Muscle of arm (tissue), 12 donors: ENCODE measurements around the gene KDM6B. TPM values are rescaled to one million over a fixed set of nuclear protein-coding genes. Genes with fewer than 3 reads are reported as not detected.

Experiments used
- DNase-seq: peaks from one replicate; pipeline ENCODE4 v3.0.0-alpha.2; 2013
- polyA plus RNA-seq, 12 donors: library from polyadenylated mRNA; unstranded; fragments of 120-200 nt; gene quantifications; one replicate each; pipeline ENCODE4 v1.2.1, GENCODE V29; 2013; ENCODE audit not compliant: insufficient read length in 12 of 12

KDM6B gene
- polyA plus RNA-seq, 12 donors = 10.9 to 26.5 (median 14.6) TPM; not detected in 1

- DNase-seq = no peak
Measured at GRCh38 chr17:7840875-7841274, 6.9 kb downstream of the KDM6B start.

DNA sequence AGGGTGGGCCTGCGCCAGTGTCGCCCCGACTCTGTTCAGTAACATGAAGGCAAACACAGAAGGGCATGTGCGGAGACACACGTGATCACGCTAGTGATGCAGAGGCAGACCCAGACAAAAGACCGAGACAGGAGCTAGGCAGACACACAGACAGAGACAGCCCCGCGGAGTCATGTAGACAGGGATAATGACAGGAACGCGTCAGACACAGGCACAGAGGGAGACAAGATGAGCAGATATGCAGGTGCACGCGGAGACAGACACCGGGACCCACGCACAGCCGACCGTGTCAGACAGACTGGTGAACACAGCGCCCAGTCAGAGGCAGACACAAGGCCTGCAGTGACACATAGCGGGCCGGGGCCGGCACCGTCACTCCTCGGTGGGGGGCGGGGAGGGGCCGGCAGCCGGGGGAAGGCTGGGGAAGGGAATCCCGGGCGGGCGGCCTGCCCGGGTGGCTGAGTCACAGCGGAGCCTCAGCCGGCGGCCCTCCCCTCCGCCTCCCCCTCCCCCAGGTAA, 7.4 kb downstream of the KDM6B start:
- peak; percentile 86 for DNase-seq

GRCh38 chr17:7841915-7842379, 7.9 kb downstream of the KDM6B start:
- DNase-seq = peak; percentile 95

- peak; percentile 65 for DNase-seq
Measured at GRCh38 chr17:7842380-7843256, 8.6 kb downstream of the KDM6B start.

DNA sequence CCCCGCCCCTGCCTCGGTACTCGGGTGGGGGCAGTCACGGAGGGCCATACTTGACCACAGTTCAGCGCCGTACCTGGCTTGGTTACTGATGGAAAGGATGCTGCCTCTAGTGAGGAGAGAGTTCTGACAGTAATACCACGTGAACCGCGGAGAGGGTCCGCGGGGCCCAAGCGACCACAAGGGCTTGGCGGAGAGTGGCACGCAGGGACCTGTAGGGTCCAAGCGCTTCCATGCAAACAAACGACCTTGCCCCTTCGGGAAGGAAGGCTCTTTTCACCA, 9.2 kb downstream of the KDM6B start:
- no peak for DNase-seq

- DNase-seq = peak; percentile 80
Measured at GRCh38 chr17:7843536-7844291, 9.7 kb downstream of the KDM6B start.

- peak; percentile 94 for DNase-seq
Measured at GRCh38 chr17:7844292-7845154, 10.5 kb downstream of the KDM6B start.

DNA sequence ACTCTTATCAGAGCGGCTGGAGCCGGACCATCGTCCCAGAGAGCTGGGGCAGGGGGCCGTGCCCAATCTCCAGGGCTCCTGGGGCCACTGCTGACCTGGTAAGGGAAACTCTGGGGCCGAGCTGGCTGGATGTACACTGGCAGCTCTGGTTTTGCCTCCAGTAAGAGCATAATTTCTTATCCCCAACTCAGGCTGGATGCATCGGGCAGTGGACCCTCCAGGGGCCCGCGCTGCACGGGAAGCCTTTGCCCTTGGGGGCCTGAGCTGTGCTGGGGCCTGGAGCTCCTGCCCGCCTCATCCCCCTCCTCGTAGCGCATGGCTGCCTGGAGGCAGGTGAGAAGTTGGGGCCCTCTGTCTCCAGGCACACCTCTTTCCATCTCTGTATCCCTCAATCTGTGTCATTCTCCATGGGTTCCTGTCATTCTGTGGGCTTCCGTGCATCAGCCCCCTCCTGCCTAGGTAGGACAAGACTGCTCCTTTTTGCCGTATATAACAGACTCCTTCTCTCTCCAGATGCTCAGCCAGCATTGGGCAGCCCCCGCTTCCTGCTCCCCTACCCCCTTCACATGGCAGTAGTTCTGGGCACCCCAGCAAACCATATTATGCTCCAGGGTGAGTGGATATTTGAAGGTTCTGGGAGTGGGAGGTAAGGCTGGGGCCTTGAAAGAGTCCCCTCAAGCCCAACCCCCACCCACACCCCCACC, 11.5 kb downstream of the KDM6B start:
- DNase-seq = no peak

GRCh38 chr17:7846063-7846735, 12.2 kb downstream of the KDM6B start:
- DNase-seq = no peak

- DNase-seq = no peak
Measured at GRCh38 chr17:7846765-7847661, 13.0 kb downstream of the KDM6B start.

DNA sequence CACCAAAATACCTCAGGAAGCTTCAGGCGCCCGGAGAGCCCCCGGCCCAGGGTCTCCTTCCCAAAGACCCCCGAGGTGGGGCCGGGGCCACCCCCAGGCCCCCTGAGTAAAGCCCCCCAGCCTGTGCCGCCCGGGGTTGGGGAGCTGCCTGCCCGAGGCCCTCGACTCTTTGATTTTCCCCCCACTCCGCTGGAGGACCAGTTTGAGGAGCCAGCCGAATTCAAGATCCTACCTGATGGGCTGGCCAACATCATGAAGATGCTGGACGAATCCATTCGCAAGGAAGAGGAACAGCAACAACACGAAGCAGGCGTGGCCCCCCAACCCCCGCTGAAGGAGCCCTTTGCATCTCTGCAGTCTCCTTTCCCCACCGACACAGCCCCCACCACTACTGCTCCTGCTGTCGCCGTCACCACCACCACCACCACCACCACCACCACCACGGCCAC, 14.1 kb downstream of the KDM6B start:
- DNase-seq = no peak

DNA sequence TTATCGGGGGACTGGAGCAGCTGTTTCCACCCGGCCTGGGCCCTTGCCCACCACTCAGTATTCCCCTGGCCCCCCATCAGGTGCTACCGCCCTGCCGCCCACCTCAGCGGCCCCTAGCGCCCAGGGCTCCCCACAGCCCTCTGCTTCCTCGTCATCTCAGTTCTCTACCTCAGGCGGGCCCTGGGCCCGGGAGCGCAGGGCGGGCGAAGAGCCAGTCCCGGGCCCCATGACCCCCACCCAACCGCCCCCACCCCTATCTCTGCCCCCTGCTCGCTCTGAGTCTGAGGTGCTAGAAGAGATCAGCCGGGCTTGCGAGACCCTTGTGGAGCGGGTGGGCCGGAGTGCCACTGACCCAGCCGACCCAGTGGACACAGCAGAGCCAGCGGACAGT, 14.7 kb downstream of the KDM6B start:
- no peak for DNase-seq

DNA sequence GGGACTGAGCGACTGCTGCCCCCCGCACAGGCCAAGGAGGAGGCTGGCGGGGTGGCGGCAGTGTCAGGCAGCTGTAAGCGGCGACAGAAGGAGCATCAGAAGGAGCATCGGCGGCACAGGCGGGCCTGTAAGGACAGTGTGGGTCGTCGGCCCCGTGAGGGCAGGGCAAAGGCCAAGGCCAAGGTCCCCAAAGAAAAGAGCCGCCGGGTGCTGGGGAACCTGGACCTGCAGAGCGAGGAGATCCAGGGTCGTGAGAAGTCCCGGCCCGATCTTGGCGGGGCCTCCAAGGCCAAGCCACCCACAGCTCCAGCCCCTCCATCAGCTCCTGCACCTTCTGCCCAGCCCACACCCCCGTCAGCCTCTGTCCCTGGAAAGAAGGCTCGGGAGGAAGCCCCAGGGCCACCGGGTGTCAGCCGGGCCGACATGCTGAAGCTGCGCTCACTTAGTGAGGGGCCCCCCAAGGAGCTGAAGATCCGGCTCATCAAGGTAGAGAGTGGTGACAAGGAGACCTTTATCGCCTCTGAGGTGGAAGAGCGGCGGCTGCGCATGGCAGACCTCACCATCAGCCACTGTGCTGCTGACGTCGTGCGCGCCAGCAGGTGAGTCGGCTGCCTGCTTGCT, 15.2 kb downstream of the KDM6B start:
- DNase-seq = no peak

- DNase-seq = no peak
Measured at GRCh38 chr17:7849751-7850504, 15.9 kb downstream of the KDM6B start.

GRCh38 chr17:7850701-7851437, 16.9 kb downstream of the KDM6B start:
- no peak for DNase-seq

GRCh38 chr17:7851438-7852261, 17.6 kb downstream of the KDM6B start:
- DNase-seq = peak; percentile 92

GRCh38 chr17:7852262-7852670, 18.2 kb downstream of the KDM6B start:
- DNase-seq = no peak
